NCI-H2107 (cell line): ENCODE measurements around the gene FBXO42.

Source experiments
- DNase-seq: peaks from one replicate; lab custom pipeline; 2025; lab: John Stamatoyannopoulos, UW

The FBXO42 gene

DNA sequence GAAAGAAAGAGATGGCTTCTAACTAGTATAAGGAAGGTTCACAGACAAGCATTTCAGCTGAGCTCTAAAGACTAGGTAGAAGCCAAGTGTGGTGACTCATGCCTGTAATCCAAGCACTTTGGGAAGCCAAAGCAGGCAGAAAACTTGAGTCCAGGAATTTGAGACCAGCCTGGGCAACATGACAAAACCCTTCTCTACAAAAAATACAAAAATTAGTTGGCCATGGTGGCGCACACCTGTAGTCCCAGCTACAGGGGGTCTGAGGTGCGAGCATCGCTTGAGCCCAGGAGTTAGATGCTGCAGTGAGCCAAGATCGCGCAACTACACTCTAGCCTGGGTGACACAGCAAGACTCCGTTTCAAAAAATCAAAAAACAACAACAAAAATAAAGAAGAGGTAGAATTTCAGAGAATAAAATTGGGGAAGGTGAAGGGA, 27.8 kb downstream of the FBXO42 start:
- no peak for DNase-seq

DNA sequence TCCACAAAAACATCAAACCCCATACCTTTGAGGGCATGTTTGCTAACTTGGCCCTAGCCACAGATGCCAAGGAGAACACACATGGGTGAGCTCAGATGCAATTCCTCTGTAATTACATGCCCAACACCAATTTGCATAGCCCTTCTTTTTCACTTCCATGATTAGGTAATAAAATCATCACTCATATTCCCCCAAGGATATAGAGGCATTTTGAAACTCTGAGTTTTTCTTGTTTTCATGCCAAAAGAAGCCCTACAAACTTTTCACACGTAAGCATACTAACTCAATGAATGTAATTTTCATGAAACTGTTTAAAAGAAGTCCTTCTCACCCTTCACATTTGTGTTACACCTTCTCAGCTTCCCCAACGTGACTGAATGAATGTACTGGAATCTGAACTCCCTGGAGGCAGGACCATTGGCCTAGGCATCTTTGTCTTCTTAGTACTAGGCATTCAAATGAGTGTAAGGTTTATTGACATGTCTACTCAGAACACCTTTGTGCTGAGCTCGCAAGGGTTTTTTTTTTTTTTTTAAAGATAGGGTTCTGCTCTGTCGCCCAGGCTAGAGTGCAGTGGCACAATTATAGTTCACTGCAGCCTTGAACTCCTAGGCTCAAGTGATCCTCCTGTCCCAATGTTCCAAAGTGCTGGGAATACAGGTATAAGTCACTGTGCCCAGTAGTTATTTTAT, 31.0 kb downstream of the FBXO42 start:
- DNase-seq: no peak

DNA sequence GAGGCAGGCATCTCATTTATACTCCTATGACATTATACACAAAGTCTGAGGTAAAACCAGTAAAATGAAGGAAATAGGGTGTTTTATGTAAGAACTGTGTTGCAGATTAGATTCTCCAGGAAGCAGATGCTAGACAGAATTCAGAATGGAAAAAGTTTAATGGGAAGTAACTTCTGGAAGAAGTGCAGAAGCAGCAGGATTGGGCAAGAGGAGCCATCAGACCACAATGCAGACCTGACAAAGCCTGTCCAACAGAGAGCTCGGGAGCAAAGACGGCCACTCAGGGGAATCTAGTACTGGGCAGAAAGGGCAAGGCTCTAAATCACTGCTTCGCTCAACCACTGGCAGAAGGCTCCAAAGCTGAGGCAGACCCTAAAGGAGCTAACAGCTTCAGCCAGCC, 33.7 kb downstream of the FBXO42 start:
- DNase-seq: no peak

DNA sequence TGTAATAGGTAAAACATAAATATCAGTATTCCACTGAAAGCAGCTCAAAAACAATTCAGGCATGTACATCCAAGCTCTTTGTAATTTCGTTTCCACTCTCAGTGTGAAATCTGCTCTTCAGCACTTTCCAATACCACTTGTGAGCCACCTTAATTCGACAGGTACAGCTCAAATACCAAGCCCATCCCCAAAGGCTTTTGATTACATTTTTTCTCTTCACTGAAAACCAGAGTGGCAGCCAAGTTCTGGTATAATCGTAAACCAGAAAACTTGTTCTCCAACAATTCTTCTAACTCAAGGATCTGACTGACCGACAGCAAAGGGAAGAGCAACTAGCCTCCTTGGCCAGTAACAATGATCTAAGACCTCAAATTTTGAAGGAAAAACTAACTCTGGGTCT, 36.8 kb downstream of the FBXO42 start:
- DNase-seq: no peak

DNA sequence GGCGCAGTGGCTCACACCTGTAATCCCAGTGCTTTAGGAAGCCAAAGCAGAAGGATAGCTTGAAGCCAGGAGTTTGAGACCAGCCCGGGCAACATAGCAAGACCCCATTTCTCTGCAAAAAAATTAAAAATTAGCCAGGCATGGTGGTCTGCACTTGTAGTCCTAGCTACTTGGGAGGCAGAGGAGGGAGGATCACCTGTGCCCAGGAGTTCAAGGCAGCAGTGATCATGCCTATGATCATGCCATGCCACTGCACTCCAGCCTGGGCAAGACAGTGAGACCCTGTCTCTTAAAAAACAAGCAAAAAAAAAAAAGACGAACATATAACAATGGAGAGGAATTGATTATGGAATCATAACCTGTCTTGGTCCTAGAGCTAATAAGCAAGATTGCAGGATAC, 45.1 kb downstream of the FBXO42 start:
- no peak for DNase-seq

DNA sequence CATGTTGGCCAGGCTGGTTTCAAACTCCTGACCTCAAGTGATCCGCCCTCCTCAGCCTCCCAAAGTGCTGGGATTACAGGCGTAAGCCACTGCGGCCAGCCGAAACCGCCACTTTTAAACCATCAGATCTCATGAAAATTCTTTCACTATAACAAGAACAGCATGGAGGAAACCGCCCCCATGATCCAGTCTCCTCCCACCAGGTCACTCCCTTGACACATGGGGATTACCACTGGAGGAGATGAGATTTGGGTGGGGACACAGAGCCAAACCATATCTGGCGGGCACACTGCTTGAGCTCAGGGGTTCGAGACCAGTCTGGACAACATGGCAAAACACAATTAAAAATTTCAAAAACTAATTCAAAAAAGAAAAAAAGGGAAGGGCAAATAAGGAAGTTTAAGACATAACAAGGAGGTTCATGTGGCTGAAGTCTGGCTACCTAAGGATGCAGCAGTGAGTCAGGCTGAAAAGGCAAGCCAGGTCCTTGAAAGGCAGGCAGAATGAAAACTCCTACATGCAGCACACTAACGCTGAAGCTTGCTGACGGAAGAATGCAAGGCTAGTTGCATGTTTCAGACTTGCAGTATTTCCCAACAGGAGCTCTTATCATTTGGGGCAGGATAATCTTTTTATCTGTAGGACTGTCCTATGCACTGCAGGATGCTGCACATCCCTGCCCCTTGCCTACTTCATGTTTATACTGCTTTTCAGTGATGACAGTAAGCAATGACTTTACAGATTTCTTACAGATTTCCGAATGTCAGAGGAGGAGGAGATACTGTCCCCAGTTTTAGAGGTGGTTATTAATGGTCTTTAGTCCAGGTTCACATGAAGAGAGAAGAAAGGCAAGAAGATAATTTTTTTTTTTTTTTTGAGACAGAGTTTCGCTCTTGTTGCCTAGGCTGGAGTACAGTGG, 49.3 kb downstream of the FBXO42 start:
- no peak for DNase-seq

DNA sequence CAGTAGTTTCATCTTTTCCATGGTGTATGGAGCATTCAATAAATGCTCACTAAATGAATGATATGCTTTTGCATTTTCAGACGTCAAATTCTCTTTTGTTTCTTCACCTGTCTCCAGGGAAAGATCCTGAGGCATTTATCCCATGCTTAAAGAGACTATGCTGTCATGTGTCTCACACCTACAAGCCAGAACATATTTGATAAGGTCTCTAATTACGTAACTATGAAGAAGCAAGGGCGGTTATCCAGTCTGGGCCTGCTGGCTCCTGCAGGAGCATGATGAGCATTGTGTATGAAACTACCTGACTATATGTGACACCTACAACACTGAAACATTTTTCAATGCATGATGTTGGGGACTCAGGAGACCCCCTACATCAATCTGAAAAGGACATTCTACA, 51.8 kb downstream of the FBXO42 start:
- DNase-seq: no peak

DNA sequence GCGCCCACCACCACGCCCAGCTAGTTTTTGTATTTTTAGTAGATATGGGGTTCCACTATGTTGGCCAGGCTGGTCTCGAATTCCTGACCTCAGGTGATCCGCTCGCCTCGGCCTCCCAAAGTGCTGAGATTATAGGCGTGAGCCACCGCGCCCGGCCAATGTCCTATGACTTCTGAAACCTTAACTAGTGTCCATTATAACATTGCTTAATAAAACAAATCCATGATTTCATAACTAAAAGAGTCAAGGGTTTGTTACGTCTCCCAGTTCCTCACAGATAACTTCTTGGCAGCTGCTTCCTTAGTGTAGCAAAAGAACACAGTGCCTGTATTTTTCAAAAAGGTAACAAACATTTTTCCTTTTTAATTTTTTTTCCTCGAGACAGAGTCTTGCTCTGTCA, 53.6 kb downstream of the FBXO42 start:
- DNase-seq: no peak

DNA sequence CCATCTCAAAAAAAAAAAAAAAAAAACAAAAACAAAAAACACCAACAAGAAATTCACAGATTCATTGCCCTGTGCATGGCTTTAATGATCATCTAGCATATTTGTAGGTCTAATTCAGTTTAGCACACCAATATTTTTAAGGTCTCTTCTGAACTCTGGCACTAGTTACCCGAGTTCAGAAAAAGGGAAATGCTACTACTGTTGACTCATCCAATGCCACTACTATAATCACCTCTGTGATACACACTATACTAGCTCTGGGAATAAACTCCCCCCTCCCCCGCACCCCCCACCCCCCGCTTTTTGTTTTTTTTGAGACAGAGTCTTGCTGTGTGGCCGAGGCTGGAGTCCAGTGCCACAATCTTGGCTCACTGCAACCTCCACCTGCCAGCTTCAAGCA, 55.6 kb downstream of the FBXO42 start:
- no peak for DNase-seq

DNA sequence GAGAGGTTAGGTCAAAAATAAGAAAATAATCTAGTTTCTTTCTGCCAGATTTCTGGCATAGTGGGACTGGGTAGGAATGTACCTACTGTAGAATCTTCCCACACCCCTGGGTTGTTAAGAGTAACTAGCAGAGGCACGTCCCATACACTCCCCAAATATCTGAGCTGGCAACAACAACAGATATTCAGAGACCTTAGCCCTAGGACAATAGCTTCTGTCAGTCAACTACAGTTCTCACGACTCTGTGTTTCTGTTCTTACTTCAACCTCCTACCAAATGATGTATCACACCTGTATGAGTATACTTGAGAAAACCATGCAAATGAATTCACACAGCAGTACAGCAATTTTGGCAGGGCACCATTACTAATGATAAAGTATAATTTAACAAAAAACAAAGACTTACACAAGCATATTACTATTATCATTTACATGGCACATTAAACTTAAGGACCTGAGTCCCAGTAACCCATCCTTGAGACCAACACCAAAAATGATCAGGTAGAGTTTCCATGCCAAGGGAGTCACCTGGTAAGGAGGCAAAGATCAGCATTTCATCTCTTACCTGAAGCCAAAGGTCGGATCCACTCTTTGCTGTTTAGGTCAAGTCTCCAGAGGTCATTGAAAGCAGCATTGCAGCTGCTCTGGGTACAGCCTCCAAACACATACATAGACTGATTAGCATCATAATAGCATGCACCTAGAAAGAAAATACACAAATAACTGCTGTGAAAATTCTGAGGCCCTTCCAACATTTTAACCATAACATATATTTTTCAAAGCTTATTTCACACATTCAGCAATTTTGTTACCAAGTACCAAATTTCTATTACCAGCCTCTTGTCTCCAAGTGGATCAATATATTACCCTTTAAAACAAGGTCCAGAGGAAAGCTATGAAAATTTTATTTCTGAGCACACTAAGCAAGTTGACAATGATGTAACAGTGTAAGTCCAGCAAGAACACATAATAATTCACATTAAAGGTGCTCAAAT, 57.8 kb downstream of the FBXO42 start:
- no peak for DNase-seq

DNA sequence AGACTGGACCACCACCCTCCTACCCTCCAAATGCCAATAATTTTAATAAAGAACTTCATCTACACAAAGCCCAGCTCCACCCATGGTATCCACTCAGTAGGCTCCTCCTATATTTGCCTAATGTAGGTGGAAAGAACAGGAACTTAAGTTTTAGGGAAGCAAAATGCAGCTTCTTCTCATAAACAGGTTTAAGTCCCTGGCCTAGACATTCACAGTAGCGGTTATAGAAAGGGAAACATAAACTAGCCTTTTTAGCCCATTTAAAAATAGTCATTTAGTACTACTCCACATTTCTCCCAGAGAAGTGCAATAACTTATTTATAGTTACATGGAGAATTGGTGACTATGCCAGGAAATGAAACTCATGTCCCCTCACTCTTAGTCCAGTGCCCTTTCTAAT, 58.7 kb downstream of the FBXO42 start:
- no peak for DNase-seq

DNA sequence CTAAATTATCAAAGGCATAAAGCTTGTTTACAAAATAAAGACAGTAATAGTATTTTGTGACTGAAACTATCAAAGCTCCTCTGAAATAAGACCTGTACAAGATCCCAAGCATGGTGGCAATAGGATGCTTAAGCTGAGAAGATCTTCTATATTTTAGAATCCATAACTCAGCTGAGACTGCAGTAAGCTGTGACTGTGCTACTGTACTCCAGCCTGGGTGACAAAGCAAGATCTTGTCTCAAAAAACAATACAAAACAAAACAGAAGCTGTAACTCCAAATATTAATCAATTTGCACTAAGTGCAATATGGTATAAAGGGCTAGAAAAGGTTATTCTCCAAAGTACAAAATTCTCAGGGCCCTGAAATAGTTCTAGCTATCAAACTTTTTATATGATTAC, 59.5 kb downstream of the FBXO42 start:
- DNase-seq: no peak

DNA sequence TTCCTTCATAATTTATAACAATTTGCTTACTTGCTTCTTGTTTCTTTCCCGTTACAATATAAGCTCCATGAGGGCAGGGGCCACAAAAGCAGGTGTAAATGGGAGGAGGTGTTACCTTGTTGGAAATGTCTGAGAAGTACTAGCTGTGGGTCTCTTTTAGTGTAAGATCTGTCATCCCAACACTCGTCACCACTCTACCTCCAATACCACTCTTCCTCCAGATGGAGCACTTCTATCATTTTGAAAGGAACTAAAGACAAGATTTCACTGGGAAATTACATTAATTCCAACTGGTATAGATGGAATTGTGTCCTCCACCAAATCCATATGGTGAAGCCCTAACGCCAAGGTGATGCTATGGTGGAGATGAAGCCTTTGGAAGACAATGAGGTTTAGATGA, 62.3 kb downstream of the FBXO42 start:
- DNase-seq: no peak

DNA sequence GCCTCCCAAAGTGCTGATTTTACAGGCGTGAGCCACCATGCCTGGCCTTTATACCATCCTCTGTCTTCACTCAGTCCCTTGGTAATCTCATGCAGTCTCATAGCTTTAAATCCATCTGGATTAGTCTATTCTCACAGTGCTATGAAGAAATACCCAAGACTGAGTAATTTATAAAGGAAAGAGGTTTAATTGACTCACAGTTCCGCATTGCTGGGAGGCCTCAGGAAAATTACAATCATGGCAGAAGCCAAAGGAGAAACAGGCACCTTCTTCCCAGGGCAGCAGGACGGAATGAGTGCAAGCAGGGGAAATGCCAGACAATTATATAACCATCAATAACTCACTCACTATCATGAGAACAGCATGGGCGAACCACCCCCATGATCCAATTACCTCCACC, 66.2 kb downstream of the FBXO42 start:
- no peak for DNase-seq

DNA sequence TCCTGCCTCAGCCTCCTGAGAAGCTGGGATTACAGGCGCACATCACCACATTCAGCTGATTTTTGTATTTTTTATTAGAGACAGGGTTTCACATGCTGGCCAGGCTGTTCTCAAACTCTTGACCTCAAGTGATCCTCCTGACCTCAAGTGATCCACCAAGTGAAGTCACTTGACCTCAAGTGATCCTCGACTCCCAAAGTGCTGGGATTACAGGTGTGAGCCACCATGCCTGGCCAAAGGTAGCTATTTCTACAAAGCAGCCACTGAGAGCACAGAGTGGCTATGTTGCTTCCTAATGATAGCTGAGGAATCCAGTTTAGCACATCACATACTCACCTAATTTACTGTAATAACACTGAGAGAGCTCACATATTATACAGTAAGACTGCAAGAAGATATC, 70.5 kb downstream of the FBXO42 start:
- no peak for DNase-seq

DNA sequence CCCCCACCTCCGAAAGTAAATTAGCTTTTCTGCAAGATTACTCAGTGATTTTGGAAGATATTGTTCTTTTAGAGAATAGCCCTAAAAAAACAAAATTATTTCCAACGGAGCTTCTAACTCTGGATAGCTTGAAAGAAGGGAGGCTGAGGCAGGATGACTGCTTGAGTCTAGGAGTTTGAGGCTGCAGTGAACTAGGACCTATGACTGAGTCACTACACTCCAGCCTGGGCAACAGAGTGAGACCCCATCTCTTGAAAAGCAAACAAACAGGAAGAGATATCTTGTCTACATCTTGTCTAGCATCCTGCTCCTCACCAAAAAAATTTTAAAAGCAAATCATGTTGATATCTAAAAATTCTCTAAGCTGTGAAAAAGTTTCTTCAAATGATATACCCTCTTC, 73.1 kb downstream of the FBXO42 start:
- no peak for DNase-seq

DNA sequence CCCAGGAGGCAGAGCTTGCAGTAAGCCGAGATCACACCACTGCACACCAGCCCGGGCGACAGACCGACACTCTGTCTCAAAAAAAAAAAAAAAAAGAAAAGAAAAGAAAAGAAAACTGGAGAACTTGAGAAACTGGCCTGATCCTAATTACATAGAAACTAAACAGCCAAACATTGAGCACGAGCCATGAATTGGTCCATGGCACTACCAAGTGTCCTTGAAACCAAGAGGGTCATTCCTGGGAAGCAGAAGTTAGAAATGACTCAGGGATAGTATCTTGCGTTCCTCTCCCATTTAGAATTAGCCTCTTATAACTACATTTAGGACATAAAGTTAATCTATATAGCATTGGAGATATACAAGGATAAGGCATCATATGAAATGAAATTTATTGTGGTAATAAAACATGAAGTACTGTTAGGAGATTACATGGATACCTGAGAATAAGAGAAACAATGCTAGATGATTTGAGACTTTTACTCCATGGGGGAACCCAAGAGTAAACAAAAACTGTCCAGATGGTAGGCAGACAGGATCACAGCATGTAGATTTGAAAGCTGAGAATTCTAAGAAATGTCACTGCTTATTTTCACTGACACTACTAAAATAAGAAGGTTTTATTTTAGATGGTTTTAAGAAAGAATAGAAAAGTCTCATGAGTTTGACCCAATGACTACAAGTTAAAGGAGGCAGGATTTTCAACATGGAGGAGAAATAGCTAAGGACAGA, 75.8 kb downstream of the FBXO42 start:
- DNase-seq: no peak

DNA sequence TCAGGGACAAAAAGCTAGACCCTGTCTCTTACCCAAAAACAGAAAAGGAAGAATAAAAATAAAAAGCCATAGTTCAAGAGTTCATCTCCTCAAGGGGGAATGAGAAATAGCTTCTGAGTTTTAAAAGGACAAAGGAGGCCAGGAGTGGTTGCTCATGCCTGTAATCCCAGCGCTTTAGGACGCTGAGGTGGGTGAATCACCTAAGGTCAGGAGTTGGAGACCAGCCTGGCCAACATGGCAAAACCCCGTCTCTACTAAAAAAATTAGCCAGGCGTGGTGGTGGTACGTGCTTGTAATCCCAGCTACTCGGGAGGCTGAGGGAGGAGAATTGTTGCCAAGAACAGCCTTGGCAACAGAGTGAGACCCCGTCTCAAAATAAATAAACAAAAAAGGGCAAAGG, 76.7 kb downstream of the FBXO42 start:
- no peak for DNase-seq

DNA sequence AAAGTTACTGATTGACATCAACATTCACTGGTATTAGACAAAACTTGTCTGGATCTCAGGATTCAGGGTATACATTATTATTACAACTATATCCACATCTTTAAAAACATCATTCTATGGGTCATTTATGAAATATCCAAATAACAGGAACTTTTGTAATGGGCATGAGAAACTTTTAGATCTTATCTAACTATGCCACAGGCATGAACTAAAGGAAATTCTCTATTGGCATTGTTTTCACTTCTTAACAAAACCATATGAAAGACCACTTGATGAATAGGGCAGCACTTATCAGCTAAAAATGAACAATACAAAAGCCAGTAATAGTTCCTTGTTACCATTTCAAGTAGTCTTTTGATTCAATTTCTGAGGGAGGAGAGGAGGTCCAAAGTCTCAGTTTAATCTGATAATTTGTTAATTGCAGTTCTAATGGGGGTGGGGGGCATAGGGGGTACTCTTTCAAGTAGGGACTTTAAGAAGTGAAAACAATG, 84.5 kb downstream of the FBXO42 start:
- DNase-seq: no peak

DNA sequence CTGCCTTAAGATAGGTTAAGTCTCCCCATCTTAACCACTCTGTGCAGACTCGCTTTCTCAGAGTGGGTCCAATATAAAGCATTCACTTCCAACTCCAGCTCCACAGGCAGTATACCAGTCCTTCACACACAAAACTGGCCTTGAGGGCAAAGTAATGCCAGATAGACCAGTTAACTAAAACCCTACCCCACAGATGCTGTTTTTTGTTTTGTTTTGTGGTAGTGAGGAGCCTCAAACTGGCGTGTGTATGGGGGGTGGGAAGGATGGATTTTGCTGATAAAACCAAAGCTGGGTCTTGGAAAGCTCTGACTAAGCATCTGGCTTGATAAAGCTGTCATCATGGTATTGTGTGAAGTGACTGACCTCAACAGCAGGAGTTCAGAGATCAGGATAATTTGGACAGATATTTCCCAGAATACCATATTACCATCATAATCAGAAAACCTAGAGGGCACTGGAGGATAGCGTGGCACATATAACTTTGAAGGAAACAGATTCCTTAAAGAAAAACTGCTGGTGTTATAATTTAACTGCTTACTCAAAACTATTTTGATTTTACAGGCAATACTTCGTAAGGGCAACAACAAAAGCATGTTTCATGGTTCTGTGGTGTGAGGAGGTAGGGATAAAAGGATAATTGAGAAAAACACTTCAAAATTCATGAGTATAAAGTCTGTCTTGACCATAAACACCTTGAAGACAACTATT, 85.7 kb downstream of the FBXO42 start:
- no peak for DNase-seq

DNA sequence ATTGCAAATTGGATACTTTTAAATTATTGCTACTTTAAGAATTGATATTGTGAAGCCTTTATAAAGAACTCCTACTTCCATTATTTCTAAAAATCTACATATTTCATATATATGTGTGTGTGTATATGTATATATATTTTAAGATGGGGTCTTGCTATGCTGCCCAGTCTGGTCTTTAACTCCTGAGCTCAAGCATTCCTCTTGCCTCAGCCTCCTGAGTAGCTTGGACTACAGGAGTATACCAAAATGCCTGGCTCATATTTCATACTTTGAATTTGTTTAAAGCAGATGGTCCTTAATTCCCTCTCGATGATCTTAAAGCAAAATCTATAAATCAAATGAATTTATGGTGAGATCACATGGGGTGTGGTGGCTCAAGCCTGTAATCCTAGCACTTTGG, 90.2 kb downstream of the FBXO42 start:
- no peak for DNase-seq
